K562 (cell line): ENCODE measurements around the gene YPEL5. TPM values are rescaled to one million over a fixed set of nuclear protein-coding genes. Genes with fewer than 3 reads are reported as not detected.

ENCODE experiments used
- ATAC-seq: fragments of 200-7000 bp; cut with Tn5 transposase; 3 replicates; pipeline ENCODE4 v1.9.1; 2020; ENCODE audit warnings: moderate library complexity
- BruUV-seq: library from RNA; stranded (reverse); fragments of 400-500 nt; replicated peaks from 2 replicates; lab custom pipeline; 2021; lab: Mats Ljungman, UMichigan
- CTCF ChIA-PET: fragments of 300-600 bp; formaldehyde crosslinking; extraction: SDS; loops from one replicate; lab custom pipeline; 2021; ENCODE audit warnings: low intra/inter-chr PET ratio; lab: Yijun Ruan, JAX
- POLR2A ChIA-PET: fragments of 300-600, 350-650 bp; sonication (Branson Sonifier 250); formaldehyde crosslinking; extraction: SDS; loops from one replicate; lab custom pipeline; 2021; ENCODE audit warnings: antibody characterized with exemption, inconsistent platforms; lab: Yijun Ruan, JAX
- DNase-seq, 4 experiments: peaks; one replicate each; pipeline versions ENCODE4 v3.0.0 to v3.0.0-alpha.2; 2011 to 2018; ENCODE audit warnings: low spot score in 3 of 4, mixed read lengths in 3 of 4; ENCODE audit errors: extremely low read depth in 1 of 4
- FAIRE-seq: peaks from 2 replicates; lab custom pipeline; 2011; peaks lifted over from hg19 to GRCh38; lab: Jason Lieb, UNC
- H2AFZ ChIP-seq: 2 replicates; pipeline ENCODE4 v1.6.0; 2011; ENCODE audit warnings: low read depth, low read length, control low read depth, inconsistent platforms
- H3K27ac ChIP-seq: fragments of 200-600 bp; 3 replicates; pipeline ENCODE4 v1.8.0; 2011; ENCODE audit warnings: low read depth, mild to moderate bottlenecking, control low read depth, inconsistent platforms, low read length, moderate library complexity, mixed read lengths; ENCODE audit errors: extremely low read depth
- H3K27me3 ChIP-seq, 2 experiments: fragments of 300-600 bp in 1 of 2; 2 replicates in 1 of 2; 3 replicates in 1 of 2; pipeline versions ENCODE4 v1.6.0 to v1.8.0; 2011; ENCODE audit warnings: inconsistent platforms in 2 of 2, low read length in 2 of 2, mild to moderate bottlenecking in 1 of 2, mixed read lengths in 1 of 2, moderate library complexity in 1 of 2; ENCODE audit not compliant: control insufficient read depth in 2 of 2, insufficient read depth in 2 of 2
- H3K36me3 ChIP-seq: fragments of 300-600 bp; 3 replicates; pipeline ENCODE4 v1.8.0; 2011; ENCODE audit warnings: mild to moderate bottlenecking, low read length, inconsistent platforms; ENCODE audit not compliant: control insufficient read depth, insufficient read depth
- H3K4me1 ChIP-seq, 2 experiments: fragments of 200-600 bp in 1 of 2; replicated peaks in 1 of 2; 2 replicates in 1 of 2; 3 replicates in 1 of 2; pipeline versions ENCODE4 v1.5.1 to v1.8.0; 2011; ENCODE audit warnings: inconsistent platforms in 2 of 2, low read length in 2 of 2, mild to moderate bottlenecking in 1 of 2, mixed read lengths in 1 of 2, moderate library complexity in 1 of 2; ENCODE audit not compliant: control insufficient read depth in 2 of 2, insufficient read depth in 2 of 2
- H3K4me2 ChIP-seq: 2 replicates; pipeline ENCODE4 v1.6.1; 2011; ENCODE audit warnings: low read length, control low read depth, inconsistent platforms, mixed read lengths; ENCODE audit not compliant: insufficient read depth
- H3K4me3 ChIP-seq: fragments of 200-600 bp; sonication (generic), shearing (Covaris generic); 2 replicates; pipeline ENCODE4 v1.5.1; 2016; ENCODE audit warnings: control low read depth, inconsistent platforms
- H3K79me2 ChIP-seq: fragments of 200-600 bp; 3 replicates; pipeline ENCODE4 v1.8.0; 2011; ENCODE audit warnings: low read length, inconsistent platforms; ENCODE audit not compliant: control insufficient read depth, insufficient read depth
- H3K9ac ChIP-seq, 2 experiments: 2 replicates each; pipeline versions ENCODE4 v1.6.0 to v1.6.1; 2011; ENCODE audit warnings: low read depth in 2 of 2, low read length in 2 of 2, control low read depth in 1 of 2, inconsistent platforms in 1 of 2, mild to moderate bottlenecking in 1 of 2, mixed read lengths in 1 of 2; ENCODE audit not compliant: insufficient read depth in 1 of 2
- H3K9me1 ChIP-seq: one replicate; pipeline ENCODE4 v1.6.0; 2011; ENCODE audit warnings: inconsistent platforms, mild to moderate bottlenecking, low read length, moderate library complexity; ENCODE audit not compliant: control insufficient read depth, insufficient read depth
- H3K9me3 ChIP-seq: replicated peaks from 2 replicates; pipeline ENCODE4 v1.5.1; 2011; ENCODE audit warnings: low read depth, low read length, inconsistent platforms; ENCODE audit not compliant: control insufficient read depth, insufficient read depth
- H4K20me1 ChIP-seq: replicated peaks from 2 replicates; pipeline ENCODE4 v1.6.1; 2011; ENCODE audit warnings: low read length, inconsistent platforms, mixed read lengths; ENCODE audit not compliant: control insufficient read depth, insufficient read depth
- ARHGAP35 ChIP-seq: fragments of 450-650 bp; IDR thresholded peaks from 2 replicates; pipeline ENCODE4 v1.6.1; 2018; ENCODE audit not compliant: partially characterized antibody
- CBX1 ChIP-seq: sonication (generic); IDR thresholded peaks from 2 replicates; pipeline ENCODE4 v1.6.1; 2016; ENCODE audit warnings: antibody characterized with exemption, low read depth, mild to moderate bottlenecking
- ERF ChIP-seq: fragments of 450-650 bp; formaldehyde crosslinking; IDR thresholded peaks from 2 replicates; pipeline ENCODE4 v1.4.0; 2020; ENCODE audit warnings: mild to moderate bottlenecking, mixed read lengths
- NFRKB ChIP-seq: fragments of 450-650 bp; IDR thresholded peaks from 2 replicates; pipeline ENCODE4 v1.6.1; 2016; ENCODE audit warnings: low read depth
- NR2F6 ChIP-seq: fragments of 450-650 bp; formaldehyde crosslinking; IDR thresholded peaks from 2 replicates; pipeline ENCODE4 v1.4.0; 2020; ENCODE audit warnings: mild to moderate bottlenecking
- ZNF134 ChIP-seq: fragments of 250-450 bp; sonication (Bioruptor Pico); conservative IDR thresholded peaks from 2 replicates; pipeline ENCODE4 v1.4.0; 2020
- ZNF253 ChIP-seq: fragments of 250-450 bp; sonication (Bioruptor Pico); conservative IDR thresholded peaks from 2 replicates; pipeline ENCODE4 v1.6.1; 2021; ENCODE audit warnings: mild to moderate bottlenecking
- ZNF274 ChIP-seq: IDR thresholded peaks from 2 replicates; pipeline ENCODE4 v1.6.1; 2011; ENCODE audit warnings: low read depth, mild to moderate bottlenecking, low read length, moderate library complexity, borderline replicate concordance
- ZNF740 ChIP-seq, 3 experiments: fragments of 200-800 bp in 1 of 3; sonication (Bioruptor generic) in 1 of 3; sonication (generic) in 1 of 3; formaldehyde crosslinking in 1 of 3; IDR thresholded peaks; 2 replicates each; pipeline versions ENCODE4 v1.6.1 to v1.8.0; 2016 to 2022; ENCODE audit warnings: mild to moderate bottlenecking in 2 of 3, missing compliant biosample characterization in 2 of 3, missing genetic modification characterization in 2 of 3, missing genetic modification reagents in 1 of 3
- WGBS: fragments of 100-300 bp; shearing (Covaris generic); methylation state at CpG from one replicate; pipeline ENCODE4 v1.1.6; 2016; ENCODE audit warnings: low coverage, mixed read lengths; ENCODE audit not compliant: insufficient coverage; ENCODE audit errors: missing lambda C conversion rate; 5-methylcytosine and 5-hydroxymethylcytosine counted together
- in situ Hi-C: fragments of 300-500 bp; cut with MboI; formaldehyde crosslinking; loops from 4 replicates; pipeline ENCODE4 v1.15.0; 2018; ENCODE audit warnings: inconsistent platforms, mixed read lengths
- intact Hi-C: fragments of 100-400 bp; cut with micrococcal nuclease; formaldehyde crosslinking; loops from 2 replicates; pipeline ENCODE4 v1.14.2; 2022
- polyA plus RNA-seq, 8 experiments: library from polyadenylated mRNA; depleted of rRNA in 4 of 8; stranded (reverse) in 5 of 8; unstranded in 3 of 8; fragments of >200 nt; fragmentation: Nextera tagmentation in 2 of 8; fragmentation: Illumina TruSeq in 1 of 8; extraction: Ambion mirVana in 2 of 8; extraction: Trizol in 1 of 8; gene quantifications; 2 replicates each; pipeline versions ENCODE4 v1.2.1 to v1.2.3, GENCODE V29; 2011 to 2014; ENCODE audit warnings: inconsistent platforms in 1 of 8, missing spikeins in 1 of 8
- total RNA-seq, 7 experiments: library from RNA; depleted of rRNA in 6 of 7; stranded (reverse); fragments of >200 nt in 6 of 7; fragmentation: Illumina TruSeq in 2 of 7; extraction: Trizol in 2 of 7; gene quantifications; 2 replicates each; pipeline versions ENCODE4 v1.2.1 to v1.2.3, GENCODE V29; 2011 to 2021; ENCODE audit warnings: low replicate concordance in 1 of 7
- TF ChIP-seq, protein P1 (sequence below): fragments of 250-450 bp; sonication (Bioruptor Pico); IDR thresholded peaks from 2 replicates; pipeline ENCODE4 v1.5.0; 2022; ENCODE audit warnings: mild to moderate bottlenecking

YPEL5 gene
- total and polyA plus RNA-seq, 9 of the 15 experiments (the other 6 are each of a cell fraction or from before 2014, with no cell fraction given): 5.4 to 34.4 (median 12.3) TPM

DNA sequence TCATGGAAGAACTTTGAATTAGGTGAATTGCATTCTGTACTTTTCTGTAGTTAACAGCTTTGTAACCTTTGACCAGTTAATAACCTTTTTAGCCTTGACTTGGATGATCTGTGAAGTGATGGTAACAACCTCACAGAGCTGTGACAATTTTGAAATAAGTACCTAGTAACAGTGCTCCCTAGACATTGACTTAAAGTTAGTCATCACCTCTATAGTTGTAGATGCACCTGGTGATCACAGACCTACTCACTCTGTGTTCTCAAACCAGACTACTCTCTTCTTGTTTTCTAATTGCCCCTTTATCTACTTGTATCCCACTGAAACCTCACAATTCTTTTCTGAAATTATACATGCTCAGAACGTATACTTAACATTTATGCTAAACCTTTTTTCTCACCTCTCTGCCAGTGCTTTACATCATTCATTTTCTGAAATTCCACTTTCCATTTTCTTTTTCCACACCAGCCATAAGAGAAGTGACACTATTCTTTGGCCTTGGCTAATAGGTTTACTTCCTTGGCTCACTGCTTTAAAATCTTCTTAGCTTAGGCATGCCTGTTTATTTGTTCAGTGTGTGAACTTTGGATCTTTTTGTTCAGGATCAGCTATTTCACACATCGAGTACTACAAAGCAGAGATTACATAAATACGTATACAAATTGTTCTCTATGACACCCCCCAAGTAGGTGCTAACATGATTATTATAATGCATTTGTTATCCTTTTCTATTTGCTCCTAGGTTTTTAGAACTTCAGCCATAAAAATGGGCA lies 9.3 kb downstream of the YPEL5 start:
- ChIA-PET POLR2A (interaction anchor here (1.0 to 1.5 kb wide), 3 partner anchors 9 to 266 kb away, joined by 3 to 4 read pairs (median 3); no protein-coding TSS in a partner anchor), CTCF (no interaction called here)
- Histone ChIP-seq H3K9me3 (no peaks in the 10 kb centered on the region), H3K4me1 (peaks cover 0 to 3% of the 10 kb centered on the region in 2 experiments; a peak in 2 of 5 replicates), H3K9me1 (no peaks in the 10 kb centered on the region), H3K36me3 (peaks cover 8% of the 10 kb centered on the region; the same call in 1 of the 3 replicates), H3K4me2 (no peak overlapping the region), H3K27me3 (no peaks in the 10 kb centered on the region), H3K79me2 (no peaks in the 10 kb centered on the region), H4K20me1 (no peaks in the 10 kb centered on the region), H3K4me3 (no peak overlapping the region), H2AFZ (no peak overlapping the region), H3K9ac (no peak overlapping the region), H3K27ac (no peak overlapping the region)
- ATAC-seq (no peak), FAIRE-seq (no peak), DNase-seq (no peak)
- intact Hi-C loops: no loop called here
- in situ Hi-C loops: loop anchor here (25.0 kb wide), 2 partner anchors 1006 to 1181 kb away; no protein-coding TSS in a partner anchor
- WGBS: 43% methylated on average over 3 of the region's 3 CpGs
- BruUV-seq: no TSS peak
- no peak for TF ChIP-seq ZNF274
- TF ChIP-seq ZNF134 (CRISPR knock-in tag): no peak

GRCh38 chr2:30157616-30158015 lies 10.8 kb downstream of the YPEL5 start:
- Histone ChIP-seq H3K4me1 (no peaks in the 10 kb centered on the region), H3K27ac (no peak overlapping the region), H3K36me3 (peaks cover 8% of the 10 kb centered on the region; the same call in 1 of the 3 replicates), H3K9me1 (no peaks in the 10 kb centered on the region), H3K79me2 (no peaks in the 10 kb centered on the region), H3K27me3 (no peaks in the 10 kb centered on the region), H3K9ac (no peak overlapping the region), H3K4me3 (no peak overlapping the region), H3K9me3 (no peaks in the 10 kb centered on the region), H2AFZ (no peak overlapping the region), H4K20me1 (no peaks in the 10 kb centered on the region), H3K4me2 (no peak overlapping the region)
- FAIRE-seq (no peak), ATAC-seq (no peak), DNase-seq (no peak)
- WGBS: 82% methylated on average over 4 of the region's 4 CpGs
- ChIA-PET POLR2A (interaction anchor here (0.9 kb wide), 1 partner anchor 9 kb away, joined by 4 read pairs; no protein-coding TSS in a partner anchor), CTCF (no interaction called here)
- BruUV-seq: no TSS peak
- intact Hi-C loops: no loop called here
- in situ Hi-C loops: loop anchor here (25.0 kb wide), 2 partner anchors 1005 to 1180 kb away; no protein-coding TSS in a partner anchor
- TF ChIP-seq ARHGAP35 (no peak), NFRKB (no peak), ZNF253 (CRISPR knock-in tag) (no peak), CBX1 (no peak), ERF (CRISPR knock-in tag) (no peak), NR2F6 (CRISPR knock-in tag) (no peak), ZNF740 (CRISPR knock-in tag; IDR thresholded peaks at IDR 0.05) (no peak), ZNF740 (tag; IDR thresholded peaks at IDR 0.05) (no peak)
- TF ChIP-seq, protein P1, sequence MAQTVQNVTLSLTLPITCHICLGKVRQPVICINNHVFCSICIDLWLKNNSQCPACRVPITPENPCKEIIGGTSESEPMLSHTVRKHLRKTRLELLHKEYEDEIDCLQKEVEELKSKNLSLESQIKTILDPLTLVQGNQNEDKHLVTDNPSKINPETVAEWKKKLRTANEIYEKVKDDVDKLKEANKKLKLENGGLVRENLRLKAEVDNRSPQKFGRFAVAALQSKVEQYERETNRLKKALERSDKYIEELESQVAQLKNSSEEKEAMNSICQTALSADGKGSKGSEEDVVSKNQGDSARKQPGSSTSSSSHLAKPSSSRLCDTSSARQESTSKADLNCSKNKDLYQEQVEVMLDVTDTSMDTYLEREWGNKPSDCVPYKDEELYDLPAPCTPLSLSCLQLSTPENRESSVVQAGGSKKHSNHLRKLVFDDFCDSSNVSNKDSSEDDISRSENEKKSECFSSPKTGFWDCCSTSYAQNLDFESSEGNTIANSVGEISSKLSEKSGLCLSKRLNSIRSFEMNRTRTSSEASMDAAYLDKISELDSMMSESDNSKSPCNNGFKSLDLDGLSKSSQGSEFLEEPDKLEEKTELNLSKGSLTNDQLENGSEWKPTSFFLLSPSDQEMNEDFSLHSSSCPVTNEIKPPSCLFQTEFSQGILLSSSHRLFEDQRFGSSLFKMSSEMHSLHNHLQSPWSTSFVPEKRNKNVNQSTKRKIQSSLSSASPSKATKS (CRISPR knock-in tag): no peak
